ENCODE results near the gene MREG.

GRCh38 chr2:216004697-216005283 is 8.6 kb downstream of the MREG start:
- TF ChIP-seq CTCF (conservative IDR thresholded peaks at IDR 0.05; ENCODE audit: low read length): no peak
- no peak for TF ChIP-seq EZH2phosphoT487 (IDR thresholded peaks at IDR 0.05; ENCODE audit: borderline replicate concordance)
